ENCODE results near the gene SIRT4. TPM values are rescaled to one million over a fixed set of nuclear protein-coding genes. Genes with fewer than 3 reads are reported as not detected.

The SIRT4 gene
- total RNA-seq, 4 donors from 2014 or later, result 0.87 to 5.7 (median 1.9) TPM

DNA sequence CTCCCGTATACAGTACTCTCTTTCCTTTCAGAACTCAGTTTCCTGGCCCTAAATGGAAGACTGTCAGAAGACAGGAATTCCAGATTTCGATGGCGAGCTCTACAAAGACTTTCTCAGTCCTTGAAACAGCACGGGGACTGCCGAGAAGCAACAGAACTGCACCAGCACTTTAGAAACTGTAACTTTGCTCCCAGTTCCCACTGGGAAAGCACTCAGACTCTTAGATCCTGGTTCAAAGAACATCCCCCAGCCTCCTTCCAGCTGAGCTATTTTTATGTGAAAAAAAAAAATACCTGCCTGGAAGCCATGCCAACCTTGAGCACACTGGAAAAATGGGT, 38.4 kb upstream of the SIRT4 start:
- Histone ChIP-seq H3K4me3 (peak overlapping the region; percentile 75 to 94 (median 89)), H3K4me1 (peaks cover 0 to 69% (median 52%) of the 10 kb centered on the region in 4 donors), H3K27me3 (no peaks in the 10 kb centered on the region), H3K9me3 (no peaks in the 10 kb centered on the region), H3K27ac (peak overlapping the region; percentile 83 to 98 (median 96)), H3K36me3 (no peaks in the 10 kb centered on the region)
- no peak for DNase-seq (ENCODE audit: low spot score in 2 of 2)
- TF ChIP-seq, protein P1, sequence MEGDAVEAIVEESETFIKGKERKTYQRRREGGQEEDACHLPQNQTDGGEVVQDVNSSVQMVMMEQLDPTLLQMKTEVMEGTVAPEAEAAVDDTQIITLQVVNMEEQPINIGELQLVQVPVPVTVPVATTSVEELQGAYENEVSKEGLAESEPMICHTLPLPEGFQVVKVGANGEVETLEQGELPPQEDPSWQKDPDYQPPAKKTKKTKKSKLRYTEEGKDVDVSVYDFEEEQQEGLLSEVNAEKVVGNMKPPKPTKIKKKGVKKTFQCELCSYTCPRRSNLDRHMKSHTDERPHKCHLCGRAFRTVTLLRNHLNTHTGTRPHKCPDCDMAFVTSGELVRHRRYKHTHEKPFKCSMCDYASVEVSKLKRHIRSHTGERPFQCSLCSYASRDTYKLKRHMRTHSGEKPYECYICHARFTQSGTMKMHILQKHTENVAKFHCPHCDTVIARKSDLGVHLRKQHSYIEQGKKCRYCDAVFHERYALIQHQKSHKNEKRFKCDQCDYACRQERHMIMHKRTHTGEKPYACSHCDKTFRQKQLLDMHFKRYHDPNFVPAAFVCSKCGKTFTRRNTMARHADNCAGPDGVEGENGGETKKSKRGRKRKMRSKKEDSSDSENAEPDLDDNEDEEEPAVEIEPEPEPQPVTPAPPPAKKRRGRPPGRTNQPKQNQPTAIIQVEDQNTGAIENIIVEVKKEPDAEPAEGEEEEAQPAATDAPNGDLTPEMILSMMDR (IDR thresholded peaks at IDR 0.05), result no peak
- TF ChIP-seq EP300 (IDR thresholded peaks at IDR 0.05), result no peak
- TF ChIP-seq POLR2A (IDR thresholded peaks at IDR 0.05), result no peak
- WGBS, 2 donors, result 4 to 7% methylated on average over 5 of the region's 5 CpGs

DNA sequence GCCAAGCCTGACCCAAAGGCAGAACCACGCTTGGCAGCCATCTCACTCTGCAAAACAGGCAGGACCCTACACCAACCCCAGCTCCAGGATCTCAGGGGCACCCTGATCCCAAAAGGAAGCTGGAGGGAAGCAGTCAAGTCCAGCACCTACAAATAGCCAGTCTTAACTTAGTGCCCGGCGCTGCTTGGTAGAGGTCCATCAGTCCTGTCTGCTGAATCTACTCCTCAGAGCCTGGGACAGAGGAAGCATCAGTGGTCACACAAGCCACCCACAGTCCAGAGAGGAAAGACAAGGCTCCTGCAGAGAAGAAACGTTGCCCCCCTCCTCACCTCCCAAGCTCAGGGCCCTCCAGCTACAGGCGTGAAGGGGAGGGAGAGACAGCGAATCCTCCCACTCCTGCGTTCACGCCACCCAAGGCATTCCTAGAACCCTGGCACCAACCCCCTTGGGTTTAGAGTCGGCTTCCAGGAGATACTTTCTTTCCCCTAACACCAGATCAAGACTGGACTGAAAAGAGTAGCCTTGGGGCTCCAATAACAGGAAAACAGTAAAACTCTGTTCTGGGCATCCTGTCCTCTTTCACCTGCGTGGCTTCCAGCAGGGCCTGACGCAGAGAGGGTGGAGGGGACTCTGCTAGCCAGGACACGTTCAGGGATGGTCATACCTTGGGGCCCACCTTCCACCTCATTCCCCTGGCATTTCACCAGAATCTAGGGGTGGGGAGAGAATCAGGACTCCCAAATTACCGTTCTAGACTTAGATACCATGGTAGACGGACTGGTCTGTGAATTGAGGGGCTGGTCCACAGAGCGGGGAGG, 37.8 kb upstream of the SIRT4 start:
- no peak for TF ChIP-seq POLR2A (IDR thresholded peaks at IDR 0.05)
- peak in 1 of 2 donors; percentile 19 for TF ChIP-seq EP300 (IDR thresholded peaks at IDR 0.05)
- 21 to 24% methylated on average over 14 to 15 of the region's 15 CpGs for WGBS, 2 donors
- H3K27me3 ChIP-seq, result no peaks in the 10 kb centered on the region
- H3K27ac ChIP-seq, result peak overlapping the region; percentile 83 to 98 (median 96)
- H3K9me3 ChIP-seq, result no peaks in the 10 kb centered on the region
- DNase-seq (ENCODE audit: low spot score in 2 of 2), result no peak
- H3K4me3 ChIP-seq, result peak overlapping the region; percentile 75 to 94 (median 89)
- H3K4me1 ChIP-seq, result peaks cover 0 to 63% (median 49%) of the 10 kb centered on the region in 4 donors
- H3K36me3 ChIP-seq, result no peaks in the 10 kb centered on the region

DNA sequence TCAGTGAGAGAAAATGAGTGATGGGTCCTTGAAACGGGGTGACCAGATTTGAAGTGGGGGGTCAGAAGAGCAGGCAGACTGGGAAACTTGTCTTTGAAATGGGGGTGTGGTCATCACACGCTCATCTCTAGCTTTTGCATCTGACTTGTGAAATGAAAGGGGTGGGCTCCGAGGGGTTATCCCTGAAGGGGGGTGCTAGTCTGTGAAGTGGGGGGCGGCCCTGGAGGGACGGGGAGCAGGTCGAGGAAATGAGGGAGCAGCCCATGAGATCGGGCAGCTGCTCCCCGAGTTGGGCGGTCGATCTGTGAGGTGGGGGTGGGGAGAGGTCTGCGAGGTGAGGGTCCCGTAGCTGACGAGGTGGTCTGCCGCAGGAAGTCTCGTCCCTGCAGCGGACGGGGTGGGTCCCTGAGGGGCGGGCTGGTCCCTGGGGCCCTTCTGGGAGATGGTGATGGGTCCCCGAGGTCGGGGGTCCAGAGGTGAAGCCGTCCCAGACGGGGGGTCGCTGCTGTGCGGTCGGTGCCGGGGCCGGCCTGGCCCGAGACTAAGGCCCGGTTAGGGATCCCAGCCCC, 37.1 kb upstream of the SIRT4 start:
- no peak for DNase-seq (ENCODE audit: low spot score in 2 of 2)
- Histone ChIP-seq H3K9me3 (no peaks in the 10 kb centered on the region), H3K4me3 (peak overlapping the region; percentile 75 to 94 (median 89)), H3K27me3 (no peaks in the 10 kb centered on the region), H3K36me3 (no peaks in the 10 kb centered on the region), H3K4me1 (peaks cover 0 to 56% (median 42%) of the 10 kb centered on the region in 4 donors), H3K27ac (peak overlapping the region; percentile 83 to 98 (median 96))
- TF ChIP-seq, protein P1 (IDR thresholded peaks at IDR 0.05), result no peak
- TF ChIP-seq POLR2A (IDR thresholded peaks at IDR 0.05), result no peak
- TF ChIP-seq EP300 (IDR thresholded peaks at IDR 0.05), result no peak
- WGBS, 2 donors, result 1 to 2% methylated on average over 24 to 27 of the region's 29 CpGs

DNA sequence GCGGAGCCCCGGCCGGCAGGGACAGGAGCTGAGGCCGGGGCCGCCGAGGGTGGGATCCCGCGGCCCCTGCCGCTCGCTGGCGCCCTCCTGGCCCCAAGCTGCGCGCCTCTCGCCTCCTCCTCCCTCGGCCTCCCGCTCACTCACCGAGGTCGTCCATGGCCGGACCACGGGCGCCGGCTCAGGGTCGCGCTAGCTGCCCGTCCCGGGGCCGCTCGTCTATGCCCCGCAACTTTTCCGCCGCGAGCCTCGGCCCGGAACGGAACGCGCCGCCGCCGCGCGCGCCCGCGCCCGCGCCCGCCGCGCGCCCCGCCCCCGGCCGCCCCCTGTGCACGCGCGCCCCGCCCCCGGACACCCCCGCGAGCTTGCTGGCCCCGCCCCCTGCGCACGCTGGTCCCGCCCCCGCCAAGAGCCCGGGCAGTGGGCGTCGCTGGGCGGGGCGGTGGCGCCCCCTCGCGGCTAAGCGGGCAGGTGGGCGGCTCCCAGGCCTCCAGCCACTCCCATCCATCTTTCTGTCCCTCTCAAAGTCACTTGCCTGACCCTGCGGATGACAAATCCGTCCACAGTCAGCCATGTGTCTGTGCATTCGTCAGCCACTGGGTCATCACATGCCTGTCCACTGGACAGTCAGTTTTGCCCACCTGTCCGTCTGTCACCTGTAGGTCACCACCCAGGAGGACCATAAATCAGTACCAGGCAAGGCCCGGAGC, 36.5 kb upstream of the SIRT4 start, which contains the start of gene PXN:
PXN (minus strand) TSS at position 258 of the 707 bp plus-strand sequence; CDS start at position 157, 101 bp downstream.
- peaks cover 0 to 50% (median 37%) of the 10 kb centered on the region in 4 donors for H3K4me1 ChIP-seq
- H3K27ac ChIP-seq, result peak within 1 kb of the TSS; percentile 83 to 98 (median 96)
- no peaks in the 10 kb centered on the region for H3K36me3 ChIP-seq
- H3K27me3 ChIP-seq, result no peaks in the 10 kb centered on the region
- peak; percentile 80 to 81 for DNase-seq (ENCODE audit: low spot score in 2 of 2)
- H3K9me3 ChIP-seq, result no peaks in the 10 kb centered on the region
- TF ChIP-seq, protein P1 (IDR thresholded peaks at IDR 0.05), result peak; percentile 87 to 93 (median 93)
- TF ChIP-seq POLR2A (IDR thresholded peaks at IDR 0.05) (peak; percentile 61 to 69), EP300 (IDR thresholded peaks at IDR 0.05) (peak; percentile 15 to 71)
- H3K4me3 ChIP-seq, result peak within 1 kb of the TSS; percentile 75 to 94 (median 89)
- 4% methylated on average over 8 to 17 of the region's 81 CpGs for WGBS, 2 donors

DNA sequence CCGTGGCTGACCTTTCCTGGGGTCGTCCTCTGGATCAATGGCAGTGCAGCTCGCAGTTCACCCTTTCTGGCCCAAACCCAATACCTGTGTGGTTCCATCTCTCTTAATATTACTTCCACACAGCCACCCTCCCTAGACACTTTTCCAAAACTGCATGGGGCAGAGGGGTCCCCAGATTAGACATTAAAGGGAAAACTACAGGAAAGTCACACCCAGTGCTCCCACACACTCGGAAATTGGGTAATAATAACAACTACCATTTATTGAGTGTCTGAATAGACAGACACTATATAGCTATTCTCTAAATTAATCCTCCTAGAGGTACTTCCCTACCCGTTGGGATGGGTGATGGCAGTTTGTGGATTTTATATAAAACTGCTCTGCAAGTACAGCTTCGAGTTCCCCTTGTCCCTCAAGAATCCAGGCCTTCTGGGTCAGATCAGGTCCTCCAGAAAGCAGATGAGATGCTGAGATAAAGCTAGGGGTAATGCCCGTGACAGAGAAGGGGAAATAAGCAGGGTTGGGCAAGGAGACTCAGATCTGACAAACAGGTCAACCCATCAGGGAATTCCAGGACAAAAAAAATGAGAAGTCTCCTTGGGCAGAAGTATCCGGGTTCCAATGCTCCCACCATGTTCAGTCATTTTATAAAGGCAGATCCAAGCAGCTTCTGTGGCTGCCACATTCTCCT, 35.8 kb upstream of the SIRT4 start:
- H3K36me3 ChIP-seq, result no peaks in the 10 kb centered on the region
- H3K9me3 ChIP-seq, result no peaks in the 10 kb centered on the region
- H3K4me1 ChIP-seq, result peaks cover 0 to 43% (median 32%) of the 10 kb centered on the region in 4 donors
- WGBS, 2 donors, result 38% methylated on average over 8 of the region's 8 CpGs
- TF ChIP-seq, protein P1 (IDR thresholded peaks at IDR 0.05), result no peak
- TF ChIP-seq POLR2A (IDR thresholded peaks at IDR 0.05), result no peak
- TF ChIP-seq EP300 (IDR thresholded peaks at IDR 0.05), result no peak
- H3K27me3 ChIP-seq, result no peaks in the 10 kb centered on the region
- peak overlapping the region in 2 of 4 donors; percentile 68 to 76 for H3K27ac ChIP-seq
- DNase-seq (ENCODE audit: low spot score in 2 of 2), result no peak
- peak overlapping the region in 1 of 4 donors; percentile 94 for H3K4me3 ChIP-seq
